ENCODE data around the gene MTARC1.

MTARC1 gene

GRCh38 chr1:220827445-220828178 is 40.9 kb downstream of the MTARC1 start:
- DNase-seq (ENCODE audit: extremely low read depth in 1 of 2, low read depth in 1 of 2): no peak

- DNase-seq (ENCODE audit: extremely low read depth in 1 of 2, low read depth in 1 of 2): no peak
These were observed 41.4 kb downstream of the MTARC1 start for GRCh38 chr1:220828179-220828490.

- DNase-seq (ENCODE audit: extremely low read depth in 1 of 2, low read depth in 1 of 2): no peak
These were observed 42.4 kb downstream of the MTARC1 start for GRCh38 chr1:220828950-220829586.

- no peak for DNase-seq (ENCODE audit: extremely low read depth in 1 of 2, low read depth in 1 of 2)
These were observed 46.7 kb downstream of the MTARC1 start for GRCh38 chr1:220833436-220833835.

- DNase-seq (ENCODE audit: extremely low read depth in 1 of 2, low read depth in 1 of 2): no peak
These were observed 47.6 kb downstream of the MTARC1 start for GRCh38 chr1:220834155-220834870.
